Upper lobe of right lung (tissue), 1 donor: ENCODE results near the gene TUBB3. TPM values are rescaled to one million over a fixed set of nuclear protein-coding genes. Genes with fewer than 3 reads are reported as not detected.
"Not testable (repeated sequence)": the region's sequence is repeated elsewhere in the genome, so short reads cannot be mapped to it uniquely, and the experiment has no call there.

ENCODE experiments used
- ATAC-seq: fragments of 200-7000 bp; cut with Tn5 transposase; one replicate; pipeline ENCODE4 v1.9.1; 2020; ENCODE audit warnings: mild to moderate bottlenecking, moderate library complexity
- DNase-seq: peaks from one replicate; pipeline ENCODE4 v3.0.0-alpha.2; 2020
- H3K27ac ChIP-seq: fragments of 200-600 bp; one replicate; pipeline ENCODE4 v1.8.0; 2022
- H3K27me3 ChIP-seq: fragments of 200-600 bp; one replicate; pipeline ENCODE4 v1.8.0; 2022; ENCODE audit warnings: mild to moderate bottlenecking
- H3K36me3 ChIP-seq: fragments of 200-600 bp; one replicate; pipeline ENCODE4 v1.8.0; 2022
- H3K4me1 ChIP-seq: fragments of 200-600 bp; one replicate; pipeline ENCODE4 v1.8.0; 2022
- H3K4me3 ChIP-seq: fragments of 200-600 bp; one replicate; pipeline ENCODE4 v1.8.0; 2022; ENCODE audit warnings: mild to moderate bottlenecking
- H3K9me3 ChIP-seq: fragments of 200-600 bp; one replicate; pipeline ENCODE4 v1.8.0; 2022
- intact Hi-C: fragments of 100-400 bp; cut with DNase I; formaldehyde crosslinking; loops from one replicate; pipeline ENCODE4 v1.11.0; 2022
- total RNA-seq: library from RNA; stranded (reverse); fragmentation: NEBNext Ultra II Directional; extraction: Animal tissue kit (Norgen Biotek cat#: 25700); gene quantifications from one replicate; pipeline ENCODE4 v1.2.1, GENCODE V29; 2021
- TF ChIP-seq, protein P1 (sequence below): fragments of 200-600 bp; IDR thresholded peaks from one replicate; pipeline ENCODE4 v1.8.0; 2022; ENCODE audit warnings: antibody characterized with exemption
- donor health status: DM: no; HTN: yes; CAD: no; lungs with severe emphysema.

Gene TUBB3
- total RNA-seq, 1 donor from 2014 or later: 1.5 TPM

DNA sequence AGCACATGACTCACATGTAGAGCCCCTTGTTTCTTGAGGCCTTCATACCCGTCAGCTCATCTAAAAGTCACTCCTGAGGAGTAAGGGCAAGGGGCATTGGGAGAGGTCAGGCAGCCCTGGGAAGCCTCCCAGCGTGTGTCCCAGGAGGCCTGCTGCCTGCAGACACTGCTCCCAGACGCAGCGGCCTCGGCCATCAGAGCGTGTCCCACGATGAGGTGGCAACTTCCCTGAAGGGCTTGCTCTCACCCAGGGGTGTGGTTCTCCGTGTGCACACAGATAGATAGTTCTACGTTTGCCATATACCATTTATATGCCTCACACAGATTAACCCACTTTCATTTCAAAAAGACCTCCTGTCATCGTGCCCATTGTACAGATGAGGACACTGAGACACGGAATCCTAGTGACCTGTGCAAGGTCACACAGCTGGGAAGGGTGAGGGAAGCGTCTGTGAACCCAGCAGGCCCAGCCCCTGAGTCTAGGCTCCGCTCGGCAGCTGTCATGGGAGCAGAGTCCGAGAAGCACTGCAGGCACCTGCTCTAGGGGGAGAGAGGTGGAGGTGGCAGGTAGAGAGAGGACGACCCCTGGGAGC lies 8.3 kb downstream of the TUBB3 start:
- peaks cover 3% of the 10 kb centered on the region for H3K4me1 ChIP-seq
- no peak for DNase-seq
- peaks cover 10% of the 10 kb centered on the region for H3K27me3 ChIP-seq
- ATAC-seq: no peak
- H3K9me3 ChIP-seq: no peaks in the 10 kb centered on the region
- intact Hi-C loops: no loop called here
- TF ChIP-seq, protein P1, sequence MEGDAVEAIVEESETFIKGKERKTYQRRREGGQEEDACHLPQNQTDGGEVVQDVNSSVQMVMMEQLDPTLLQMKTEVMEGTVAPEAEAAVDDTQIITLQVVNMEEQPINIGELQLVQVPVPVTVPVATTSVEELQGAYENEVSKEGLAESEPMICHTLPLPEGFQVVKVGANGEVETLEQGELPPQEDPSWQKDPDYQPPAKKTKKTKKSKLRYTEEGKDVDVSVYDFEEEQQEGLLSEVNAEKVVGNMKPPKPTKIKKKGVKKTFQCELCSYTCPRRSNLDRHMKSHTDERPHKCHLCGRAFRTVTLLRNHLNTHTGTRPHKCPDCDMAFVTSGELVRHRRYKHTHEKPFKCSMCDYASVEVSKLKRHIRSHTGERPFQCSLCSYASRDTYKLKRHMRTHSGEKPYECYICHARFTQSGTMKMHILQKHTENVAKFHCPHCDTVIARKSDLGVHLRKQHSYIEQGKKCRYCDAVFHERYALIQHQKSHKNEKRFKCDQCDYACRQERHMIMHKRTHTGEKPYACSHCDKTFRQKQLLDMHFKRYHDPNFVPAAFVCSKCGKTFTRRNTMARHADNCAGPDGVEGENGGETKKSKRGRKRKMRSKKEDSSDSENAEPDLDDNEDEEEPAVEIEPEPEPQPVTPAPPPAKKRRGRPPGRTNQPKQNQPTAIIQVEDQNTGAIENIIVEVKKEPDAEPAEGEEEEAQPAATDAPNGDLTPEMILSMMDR: no peak
- no peaks in the 10 kb centered on the region for H3K36me3 ChIP-seq
- H3K27ac ChIP-seq: no peak overlapping the region
- H3K4me3 ChIP-seq: no peak overlapping the region

DNA sequence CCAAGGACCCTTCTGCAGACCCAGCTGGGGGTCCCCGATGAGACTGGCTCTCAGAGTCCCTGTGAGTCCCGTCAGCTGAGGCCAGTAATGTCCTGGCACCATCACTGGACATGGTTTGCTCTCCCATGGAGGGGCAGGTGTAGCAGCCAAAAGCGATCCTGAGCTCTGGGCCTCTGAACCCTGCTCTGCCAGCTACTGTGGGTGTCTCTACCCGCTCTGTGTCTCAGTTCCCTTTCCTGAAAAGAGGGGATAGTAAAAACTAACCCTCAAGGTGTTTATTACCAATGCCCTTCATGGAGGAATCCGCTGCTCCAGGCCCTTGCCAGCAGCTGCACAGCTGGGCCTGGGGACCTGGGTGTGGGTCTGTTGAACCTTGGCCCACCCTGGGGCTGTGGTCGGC lies 8.8 kb downstream of the TUBB3 start:
- Histone ChIP-seq H3K4me3 (no peak overlapping the region), H3K4me1 (no peaks in the 10 kb centered on the region), H3K27me3 (peaks cover 5% of the 10 kb centered on the region), H3K27ac (no peak overlapping the region), H3K36me3 (no peaks in the 10 kb centered on the region), H3K9me3 (no peaks in the 10 kb centered on the region)
- intact Hi-C loops: no loop called here
- no peak for DNase-seq
- TF ChIP-seq, protein P1: no peak
- ATAC-seq: no peak

DNA sequence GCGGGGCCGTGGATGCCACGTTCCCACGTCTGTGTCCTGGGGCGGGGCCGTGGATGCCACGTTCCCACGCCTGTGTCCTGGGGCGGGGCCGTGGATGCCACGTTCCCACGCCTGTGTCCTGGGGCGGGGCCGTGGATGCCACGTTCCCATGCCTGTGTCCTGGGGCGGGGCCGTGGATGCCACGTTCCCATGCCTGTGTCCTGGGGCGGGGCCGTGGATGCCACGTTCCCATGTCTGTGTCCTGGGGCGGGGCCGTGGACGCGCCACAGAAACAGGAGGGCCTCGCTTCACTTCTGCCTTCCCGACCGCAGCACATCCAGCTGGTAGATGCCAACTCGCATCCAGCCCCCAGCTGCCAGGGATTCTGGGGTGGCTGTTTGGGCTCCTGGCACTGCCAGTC lies 10.9 kb downstream of the TUBB3 start:
- intact Hi-C loops, ATAC-seq, H3K4me3 ChIP-seq, H3K27ac ChIP-seq, H3K9me3 ChIP-seq, H3K36me3 ChIP-seq, DNase-seq, H3K27me3 ChIP-seq, H3K4me1 ChIP-seq: not testable (repeated sequence)

DNA sequence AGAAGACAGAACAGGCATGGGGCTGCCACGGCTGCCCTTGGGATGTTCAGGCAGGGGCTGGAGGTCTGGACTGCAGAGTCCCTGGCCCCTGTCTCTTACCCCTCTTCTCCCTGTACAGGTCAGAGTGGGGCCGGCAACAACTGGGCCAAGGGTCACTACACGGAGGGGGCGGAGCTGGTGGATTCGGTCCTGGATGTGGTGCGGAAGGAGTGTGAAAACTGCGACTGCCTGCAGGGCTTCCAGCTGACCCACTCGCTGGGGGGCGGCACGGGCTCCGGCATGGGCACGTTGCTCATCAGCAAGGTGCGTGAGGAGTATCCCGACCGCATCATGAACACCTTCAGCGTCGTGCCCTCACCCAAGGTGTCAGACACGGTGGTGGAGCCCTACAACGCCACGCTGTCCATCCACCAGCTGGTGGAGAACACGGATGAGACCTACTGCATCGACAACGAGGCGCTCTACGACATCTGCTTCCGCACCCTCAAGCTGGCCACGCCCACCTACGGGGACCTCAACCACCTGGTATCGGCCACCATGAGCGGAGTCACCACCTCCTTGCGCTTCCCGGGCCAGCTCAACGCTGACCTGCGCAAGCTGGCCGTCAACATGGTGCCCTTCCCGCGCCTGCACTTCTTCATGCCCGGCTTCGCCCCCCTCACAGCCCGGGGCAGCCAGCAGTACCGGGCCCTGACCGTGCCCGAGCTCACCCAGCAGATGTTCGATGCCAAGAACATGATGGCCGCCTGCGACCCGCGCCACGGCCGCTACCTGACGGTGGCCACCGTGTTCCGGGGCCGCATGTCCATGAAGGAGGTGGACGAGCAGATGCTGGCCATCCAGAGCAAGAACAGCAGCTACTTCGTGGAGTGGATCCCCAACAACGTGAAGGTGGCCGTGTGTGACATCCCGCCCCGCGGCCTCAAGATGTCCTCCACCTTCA lies 11.7 kb downstream of the TUBB3 start:
- no peaks in the 10 kb centered on the region for H3K36me3 ChIP-seq
- no peaks in the 10 kb centered on the region for H3K4me1 ChIP-seq
- H3K9me3 ChIP-seq: no peaks in the 10 kb centered on the region
- H3K4me3 ChIP-seq: no peak overlapping the region
- no peaks in the 10 kb centered on the region for H3K27me3 ChIP-seq
- DNase-seq: no peak
- TF ChIP-seq, protein P1: no peak
- ATAC-seq: no peak
- H3K27ac ChIP-seq: no peak overlapping the region
- intact Hi-C loops: loop anchor here (5.0 kb wide), 1 partner anchor 178 kb away; no protein-coding TSS in a partner anchor

DNA sequence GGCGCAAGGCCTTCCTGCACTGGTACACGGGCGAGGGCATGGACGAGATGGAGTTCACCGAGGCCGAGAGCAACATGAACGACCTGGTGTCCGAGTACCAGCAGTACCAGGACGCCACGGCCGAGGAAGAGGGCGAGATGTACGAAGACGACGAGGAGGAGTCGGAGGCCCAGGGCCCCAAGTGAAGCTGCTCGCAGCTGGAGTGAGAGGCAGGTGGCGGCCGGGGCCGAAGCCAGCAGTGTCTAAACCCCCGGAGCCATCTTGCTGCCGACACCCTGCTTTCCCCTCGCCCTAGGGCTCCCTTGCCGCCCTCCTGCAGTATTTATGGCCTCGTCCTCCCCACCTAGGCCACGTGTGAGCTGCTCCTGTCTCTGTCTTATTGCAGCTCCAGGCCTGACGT lies 12.5 kb downstream of the TUBB3 start:
- intact Hi-C loops: loop anchor here (5.0 kb wide), 1 partner anchor 178 kb away; no protein-coding TSS in a partner anchor
- not testable (repeated sequence) for DNase-seq

DNA sequence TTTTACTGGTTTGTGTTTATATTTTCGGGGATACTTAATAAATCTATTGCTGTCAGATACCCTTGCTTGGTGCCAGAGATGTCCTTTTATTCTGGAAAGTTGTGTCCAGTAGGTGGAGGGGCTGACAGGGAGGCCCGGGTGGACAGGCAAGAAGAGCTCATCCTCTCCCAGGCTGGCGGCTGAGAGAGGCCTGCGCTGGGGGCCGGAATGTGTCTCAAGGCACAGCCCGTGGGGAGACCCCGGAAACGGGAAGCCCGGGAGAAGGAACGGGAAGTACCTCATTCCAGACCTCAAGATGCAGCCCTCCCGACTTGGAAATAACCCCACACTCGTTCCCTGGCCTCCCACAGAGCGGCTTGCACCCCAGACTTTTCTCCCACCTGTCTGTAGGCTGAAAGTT lies 12.9 kb downstream of the TUBB3 start:
- no peak overlapping the region for H3K4me3 ChIP-seq
- H3K36me3 ChIP-seq: no peaks in the 10 kb centered on the region
- no peak overlapping the region for H3K27ac ChIP-seq
- TF ChIP-seq, protein P1: no peak
- intact Hi-C loops: loop anchor here (5.0 kb wide), 1 partner anchor 179 kb away; no protein-coding TSS in a partner anchor
- no peaks in the 10 kb centered on the region for H3K27me3 ChIP-seq
- DNase-seq (no peak), ATAC-seq (no peak)
- H3K4me1 ChIP-seq: no peaks in the 10 kb centered on the region
- no peaks in the 10 kb centered on the region for H3K9me3 ChIP-seq

More for the DNA sequence above, 12.5 kb downstream of the TUBB3 start:
- not testable (repeated sequence) for H3K27me3 ChIP-seq, H3K27ac ChIP-seq, H3K36me3 ChIP-seq, ATAC-seq, H3K9me3 ChIP-seq, H3K4me1 ChIP-seq, H3K4me3 ChIP-seq
